OCI-LY3 (cell line): ENCODE measurements around the gene IFT122.
"Not testable (repeated sequence)": the region's sequence is repeated elsewhere in the genome, so short reads cannot be mapped to it uniquely, and the experiment has no call there.

Experiments used
- EZH2phosphoT487 ChIP-seq: fragments of 200-600 bp; shearing (Covaris generic); IDR thresholded peaks from 2 replicates; pipeline ENCODE4 v1.6.1; 2018; ENCODE audit warnings: antibody characterized with exemption, mixed run types, low read depth
- TF ChIP-seq, protein P1 (sequence below): fragments of 200-600, 300-600 bp; sonication (generic); IDR thresholded peaks from 2 replicates; pipeline ENCODE4 v1.5.1; 2014; ENCODE audit warnings: antibody characterized with exemption, low read length, low read depth

DNA sequence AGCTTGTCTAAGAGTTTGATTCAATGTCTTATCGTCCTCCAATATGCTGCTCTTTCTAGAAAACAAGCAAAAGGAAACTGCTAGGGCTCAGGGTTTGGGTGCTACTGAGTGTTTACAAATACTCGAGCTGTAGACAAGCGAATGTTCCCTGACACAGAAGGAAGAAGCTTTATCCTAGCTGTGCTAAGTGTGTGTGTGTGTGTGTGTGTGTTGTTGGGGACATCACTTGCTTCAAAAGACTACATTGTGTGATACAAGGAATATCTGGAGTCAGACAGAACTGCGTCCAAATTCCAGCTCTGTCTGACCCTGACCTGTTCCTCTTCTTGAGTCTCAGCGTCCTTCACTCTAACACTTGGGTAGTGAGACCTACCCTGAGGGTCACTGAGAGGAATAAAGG, 54.5 kb downstream of the IFT122 start:
- TF ChIP-seq, protein P1, sequence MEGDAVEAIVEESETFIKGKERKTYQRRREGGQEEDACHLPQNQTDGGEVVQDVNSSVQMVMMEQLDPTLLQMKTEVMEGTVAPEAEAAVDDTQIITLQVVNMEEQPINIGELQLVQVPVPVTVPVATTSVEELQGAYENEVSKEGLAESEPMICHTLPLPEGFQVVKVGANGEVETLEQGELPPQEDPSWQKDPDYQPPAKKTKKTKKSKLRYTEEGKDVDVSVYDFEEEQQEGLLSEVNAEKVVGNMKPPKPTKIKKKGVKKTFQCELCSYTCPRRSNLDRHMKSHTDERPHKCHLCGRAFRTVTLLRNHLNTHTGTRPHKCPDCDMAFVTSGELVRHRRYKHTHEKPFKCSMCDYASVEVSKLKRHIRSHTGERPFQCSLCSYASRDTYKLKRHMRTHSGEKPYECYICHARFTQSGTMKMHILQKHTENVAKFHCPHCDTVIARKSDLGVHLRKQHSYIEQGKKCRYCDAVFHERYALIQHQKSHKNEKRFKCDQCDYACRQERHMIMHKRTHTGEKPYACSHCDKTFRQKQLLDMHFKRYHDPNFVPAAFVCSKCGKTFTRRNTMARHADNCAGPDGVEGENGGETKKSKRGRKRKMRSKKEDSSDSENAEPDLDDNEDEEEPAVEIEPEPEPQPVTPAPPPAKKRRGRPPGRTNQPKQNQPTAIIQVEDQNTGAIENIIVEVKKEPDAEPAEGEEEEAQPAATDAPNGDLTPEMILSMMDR = not testable (repeated sequence)
- TF ChIP-seq EZH2phosphoT487 = not testable (repeated sequence)
